Measurements from ENCODE around the gene SYTL3. TPM values are rescaled to one million over a fixed set of nuclear protein-coding genes. Genes with fewer than 3 reads are reported as not detected.

Gene SYTL3
- total RNA-seq, 6 donors from 2014 or later, result 10.3 to 28.3 (median 20.0) TPM

GRCh38 chr6:158635427-158636073, 14.3 kb upstream of the SYTL3 start:
- no peak overlapping the region for H3K4me3 ChIP-seq
- DNase-seq, result peak in 1 of 2 donors; percentile 14
- no peaks in the 10 kb centered on the region for H3K27me3 ChIP-seq
- peaks cover 18 to 31% (median 21%) of the 10 kb centered on the region in 4 donors for H3K4me1 ChIP-seq
- WGBS, 2 donors, result 90 to 93% methylated on average over 7 of the region's 7 CpGs
- TF ChIP-seq POLR2AphosphoS5 (IDR thresholded peaks at IDR 0.05) (no peak), POLR2A (IDR thresholded peaks at IDR 0.05) (no peak), EP300 (IDR thresholded peaks at IDR 0.05) (no peak)
- TF ChIP-seq, protein P1, sequence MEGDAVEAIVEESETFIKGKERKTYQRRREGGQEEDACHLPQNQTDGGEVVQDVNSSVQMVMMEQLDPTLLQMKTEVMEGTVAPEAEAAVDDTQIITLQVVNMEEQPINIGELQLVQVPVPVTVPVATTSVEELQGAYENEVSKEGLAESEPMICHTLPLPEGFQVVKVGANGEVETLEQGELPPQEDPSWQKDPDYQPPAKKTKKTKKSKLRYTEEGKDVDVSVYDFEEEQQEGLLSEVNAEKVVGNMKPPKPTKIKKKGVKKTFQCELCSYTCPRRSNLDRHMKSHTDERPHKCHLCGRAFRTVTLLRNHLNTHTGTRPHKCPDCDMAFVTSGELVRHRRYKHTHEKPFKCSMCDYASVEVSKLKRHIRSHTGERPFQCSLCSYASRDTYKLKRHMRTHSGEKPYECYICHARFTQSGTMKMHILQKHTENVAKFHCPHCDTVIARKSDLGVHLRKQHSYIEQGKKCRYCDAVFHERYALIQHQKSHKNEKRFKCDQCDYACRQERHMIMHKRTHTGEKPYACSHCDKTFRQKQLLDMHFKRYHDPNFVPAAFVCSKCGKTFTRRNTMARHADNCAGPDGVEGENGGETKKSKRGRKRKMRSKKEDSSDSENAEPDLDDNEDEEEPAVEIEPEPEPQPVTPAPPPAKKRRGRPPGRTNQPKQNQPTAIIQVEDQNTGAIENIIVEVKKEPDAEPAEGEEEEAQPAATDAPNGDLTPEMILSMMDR (IDR thresholded peaks at IDR 0.05), result no peak
- no peaks in the 10 kb centered on the region for H3K9me3 ChIP-seq
- no peak for ATAC-seq (ENCODE audit: low FRiP score in 2 of 2)
- peaks cover 5 to 62% (median 32%) of the 10 kb centered on the region in 4 donors for H3K36me3 ChIP-seq
- no peak overlapping the region for H3K27ac ChIP-seq

GRCh38 chr6:158636778-158637177, 13.1 kb upstream of the SYTL3 start:
- H3K27ac ChIP-seq, result no peak overlapping the region
- no peak overlapping the region for H3K4me3 ChIP-seq
- TF ChIP-seq, protein P1 (IDR thresholded peaks at IDR 0.05), result no peak
- no peak for TF ChIP-seq EP300 (IDR thresholded peaks at IDR 0.05)
- TF ChIP-seq POLR2A (IDR thresholded peaks at IDR 0.05), result no peak
- TF ChIP-seq POLR2AphosphoS5 (IDR thresholded peaks at IDR 0.05), result no peak
- whole genome bisulfite sequencing, 2 donors, result 91 to 96% methylated on average over 8 of the region's 8 CpGs
- no peaks in the 10 kb centered on the region for H3K27me3 ChIP-seq
- ATAC-seq (ENCODE audit: low FRiP score in 2 of 2), result no peak
- no peak for DNase-seq
- peaks cover 5 to 53% (median 28%) of the 10 kb centered on the region in 4 donors for H3K36me3 ChIP-seq
- no peaks in the 10 kb centered on the region for H3K9me3 ChIP-seq
- peaks cover 13 to 31% (median 14%) of the 10 kb centered on the region in 4 donors for H3K4me1 ChIP-seq

DNA sequence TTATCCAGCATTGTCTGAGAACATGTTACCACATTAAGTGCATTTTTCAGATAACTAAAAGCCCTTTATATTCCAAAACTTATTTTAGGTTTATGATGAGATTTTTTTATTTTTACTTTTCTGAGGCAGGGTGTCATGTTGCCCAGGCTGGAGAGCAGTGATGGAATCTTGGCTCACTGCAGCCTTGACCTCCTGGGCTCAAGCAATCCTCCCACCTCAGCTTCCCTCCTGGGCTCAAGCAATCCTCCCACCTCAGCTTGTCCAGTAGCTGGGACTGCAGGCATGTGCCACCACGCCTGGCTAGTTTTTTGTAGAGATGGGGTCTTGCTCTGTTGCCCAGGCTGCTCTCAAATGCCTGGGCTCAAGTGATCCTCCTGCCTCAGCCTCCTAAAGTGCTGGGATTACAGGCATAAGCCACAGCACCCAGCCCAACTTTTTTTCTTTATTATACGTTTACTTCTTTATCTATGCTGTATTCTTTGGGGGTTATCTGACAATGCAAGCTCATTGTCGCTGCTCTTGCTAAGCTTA, 11.5 kb upstream of the SYTL3 start:
- Histone ChIP-seq H3K4me1 (peaks cover 21 to 39% (median 22%) of the 10 kb centered on the region in 4 donors), H3K36me3 (peaks cover 5 to 44% (median 23%) of the 10 kb centered on the region in 4 donors), H3K27ac (no peak overlapping the region), H3K9me3 (no peaks in the 10 kb centered on the region), H3K27me3 (no peaks in the 10 kb centered on the region), H3K4me3 (no peak overlapping the region)
- no peak for TF ChIP-seq POLR2A (IDR thresholded peaks at IDR 0.05)
- TF ChIP-seq, protein P1 (IDR thresholded peaks at IDR 0.05), result no peak
- TF ChIP-seq POLR2AphosphoS5 (IDR thresholded peaks at IDR 0.05), result no peak
- TF ChIP-seq EP300 (IDR thresholded peaks at IDR 0.05), result no peak
- DNase-seq (peak in 1 of 2 donors; percentile 17), ATAC-seq (ENCODE audit: low FRiP score in 2 of 2) (no peak)
- 78 to 83% methylated on average over 3 of the region's 3 CpGs for WGBS, 2 donors

GRCh38 chr6:158639056-158639455, 10.8 kb upstream of the SYTL3 start:
- DNase-seq, result peak in 1 of 2 donors; percentile 15
- Histone ChIP-seq H3K36me3 (peaks cover 5 to 37% (median 23%) of the 10 kb centered on the region in 4 donors), H3K9me3 (no peaks in the 10 kb centered on the region), H3K4me1 (peaks cover 23 to 43% (median 24%) of the 10 kb centered on the region in 4 donors), H3K27me3 (no peaks in the 10 kb centered on the region), H3K27ac (no peak overlapping the region), H3K4me3 (no peak overlapping the region)
- no peak for ATAC-seq (ENCODE audit: low FRiP score in 2 of 2)
- 90 to 96% methylated on average over 5 of the region's 5 CpGs for WGBS, 2 donors
- TF ChIP-seq, protein P1 (IDR thresholded peaks at IDR 0.05), result no peak
- no peak for TF ChIP-seq POLR2AphosphoS5 (IDR thresholded peaks at IDR 0.05)
- no peak for TF ChIP-seq POLR2A (IDR thresholded peaks at IDR 0.05)
- no peak for TF ChIP-seq EP300 (IDR thresholded peaks at IDR 0.05)

Measured in upper lobe of left lung (tissue), 6 donors.